Hematopoietic multipotent progenitor cell treated with erythropoietin and hydrocortisone succinate and interleukin-3 and kit ligand, for 4 days (in vitro differentiated cells): ENCODE results near the gene LRRC71.

ENCODE experiments used
- DNase-seq: peaks from one replicate; pipeline ENCODE4 v3.0.0-alpha.2; 2015

LRRC71 gene

GRCh38 chr1:156928043-156928602 lies 7.7 kb downstream of the LRRC71 start:
- no peak for DNase-seq

DNA sequence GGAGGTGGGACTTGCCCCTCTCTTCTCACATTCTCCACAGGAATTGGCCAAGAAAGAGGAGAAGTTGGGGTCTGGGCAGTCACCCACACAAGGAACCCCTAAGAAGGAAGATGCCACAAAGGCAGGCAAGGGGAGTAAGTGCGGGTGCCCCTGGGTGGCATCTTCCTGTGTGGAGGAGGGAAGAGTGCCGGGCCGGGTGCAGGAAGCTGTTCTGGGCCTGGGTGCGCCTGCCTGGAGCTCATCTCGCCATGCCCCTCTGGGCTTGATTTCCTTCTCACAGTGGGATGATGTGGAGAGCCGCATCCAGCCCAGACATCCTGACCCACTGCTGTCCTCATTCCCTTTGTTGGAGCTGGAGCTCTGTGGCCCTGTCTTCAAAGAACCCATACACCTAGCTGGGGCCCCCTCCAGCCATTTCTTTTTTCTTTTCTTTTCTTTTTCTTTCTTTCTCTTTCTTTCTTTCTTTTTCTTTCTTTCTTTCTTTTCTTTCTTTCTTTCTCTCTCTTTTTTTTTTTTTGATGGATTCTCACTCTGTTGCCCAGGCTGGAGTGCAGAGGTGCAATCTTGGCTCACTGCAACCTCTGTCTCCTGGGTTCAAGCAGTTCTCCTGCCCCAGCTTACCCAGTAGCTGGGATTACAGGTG lies 9.3 kb downstream of the LRRC71 start:
- no peak for DNase-seq

DNA sequence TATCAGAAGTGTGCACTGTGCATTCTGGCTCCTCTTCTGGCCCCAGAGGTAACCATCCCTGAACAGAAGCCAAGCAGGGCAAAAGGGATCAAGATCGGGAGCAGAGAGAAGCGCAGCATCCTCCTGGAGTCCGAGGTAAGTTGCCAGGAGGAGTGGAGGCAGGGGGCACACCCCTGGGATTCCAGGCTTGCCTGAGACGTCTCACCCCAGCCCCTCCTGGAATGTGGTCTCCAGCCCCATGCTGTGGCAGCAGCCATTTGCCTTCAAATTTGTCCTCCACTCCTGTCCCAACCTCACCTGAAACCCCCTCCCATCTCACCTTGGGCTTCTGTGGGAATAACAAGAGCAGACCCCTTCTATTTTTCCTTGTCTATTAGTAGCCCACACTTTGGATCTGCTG lies 10.1 kb downstream of the LRRC71 start:
- no peak for DNase-seq

- no peak for DNase-seq
Measured at GRCh38 chr1:156931211-156931952, 10.9 kb downstream of the LRRC71 start.

DNA sequence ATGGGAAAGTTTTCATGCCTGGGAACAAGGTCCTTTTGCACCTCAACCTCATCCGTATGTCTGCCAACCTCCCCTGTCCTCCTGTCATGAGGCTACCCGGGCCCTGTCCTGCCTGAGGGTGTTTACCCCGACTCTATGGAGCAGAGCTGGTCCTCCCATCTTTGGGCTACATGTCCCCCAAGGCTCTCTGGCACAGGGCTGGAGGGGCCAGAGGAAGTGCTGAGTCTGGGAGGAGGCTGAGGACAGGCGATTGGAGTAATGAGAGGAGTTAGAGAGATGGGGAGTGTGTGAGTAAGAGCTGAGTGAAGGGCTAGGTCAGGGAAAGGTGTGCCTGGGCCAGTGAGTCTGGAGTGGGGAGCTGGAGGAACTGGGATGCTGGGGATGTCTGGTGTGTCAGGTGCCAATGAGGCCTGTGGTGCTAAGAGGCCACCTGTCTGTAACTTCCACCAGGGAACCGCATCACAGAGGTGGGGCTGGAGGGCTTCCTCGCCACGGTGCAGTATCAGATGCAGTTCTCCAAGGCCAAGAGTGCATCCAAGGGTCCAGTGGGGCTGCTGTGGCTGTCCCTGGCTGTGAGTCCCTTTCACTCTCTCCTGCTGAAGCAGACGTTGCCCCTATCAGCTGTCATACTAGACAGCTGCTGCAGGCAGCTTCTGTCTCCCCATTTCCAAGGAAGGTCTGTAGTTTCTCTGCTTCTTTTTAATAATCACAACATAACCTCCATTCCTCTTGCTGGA lies 11.7 kb downstream of the LRRC71 start:
- DNase-seq: no peak

DNA sequence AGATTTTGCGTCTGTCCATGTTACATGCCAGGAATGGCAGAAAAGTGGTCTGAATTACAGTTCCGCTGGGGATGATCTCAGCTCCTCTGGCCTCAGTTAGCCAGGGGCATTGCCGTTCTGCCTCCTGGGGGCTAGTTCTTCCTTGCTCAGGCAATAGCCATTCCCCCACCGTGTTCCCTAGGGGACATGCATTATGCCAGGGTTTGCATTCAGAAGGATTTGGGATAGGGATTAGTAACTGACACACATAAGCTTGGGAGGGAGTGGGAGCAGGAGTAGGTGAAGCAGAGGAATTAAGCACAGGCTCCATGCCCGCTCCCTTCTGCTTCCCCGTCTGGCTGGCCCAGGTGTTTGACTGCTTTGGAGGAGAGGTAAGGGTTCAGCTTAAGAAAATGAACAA lies 12.7 kb downstream of the LRRC71 start:
- no peak for DNase-seq

- DNase-seq: no peak
Measured at GRCh38 chr1:156935505-156936128, 15.2 kb downstream of the LRRC71 start.

GRCh38 chr1:156936191-156936590 lies 15.8 kb downstream of the LRRC71 start:
- no peak for DNase-seq

DNA sequence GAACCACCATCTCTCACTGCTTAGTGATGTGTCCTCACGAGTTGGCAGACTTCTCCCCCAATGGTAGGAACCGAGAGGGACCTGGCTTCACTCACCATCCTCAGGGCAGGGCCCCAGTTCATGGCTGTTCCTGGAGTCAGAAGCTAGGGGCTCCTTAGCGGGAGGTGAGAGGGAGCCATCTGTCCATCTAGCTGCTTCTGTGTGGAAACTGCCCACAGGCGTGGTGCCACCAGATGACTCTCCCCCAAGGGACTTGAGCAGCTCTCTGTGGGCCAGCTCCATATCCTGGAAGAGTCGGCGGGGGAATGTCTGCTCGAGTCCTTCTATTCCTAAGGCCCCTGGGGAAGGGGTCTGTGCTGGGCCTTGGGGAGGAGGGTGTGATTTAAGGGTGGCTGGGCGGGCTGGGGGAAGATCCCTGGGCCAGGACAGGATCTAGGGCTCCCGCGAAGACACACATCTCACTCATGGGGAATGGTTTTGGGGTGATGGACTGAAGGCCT lies 16.3 kb downstream of the LRRC71 start:
- DNase-seq: no peak

DNA sequence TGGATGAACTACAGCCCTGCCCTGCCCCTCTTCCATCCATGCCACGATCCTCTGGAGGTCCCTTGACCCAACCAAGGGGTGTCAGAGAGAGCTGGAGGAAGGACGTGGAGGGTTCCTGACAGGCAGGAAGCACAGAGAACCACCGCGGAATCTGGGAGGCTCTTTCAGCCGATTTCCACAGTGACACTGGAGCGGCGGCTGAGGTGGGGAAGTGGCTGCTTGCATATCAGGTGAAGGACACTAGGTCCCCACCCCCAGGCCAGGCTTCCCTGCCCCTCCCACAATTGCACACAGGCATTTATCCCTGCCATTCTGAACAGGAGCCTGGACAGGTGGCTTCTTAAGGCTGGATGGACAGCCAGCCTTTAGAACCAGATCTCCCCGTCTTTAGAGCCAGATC lies 17.5 kb downstream of the LRRC71 start:
- no peak for DNase-seq

GRCh38 chr1:156938813-156939212 lies 18.4 kb downstream of the LRRC71 start:
- no peak for DNase-seq

DNA sequence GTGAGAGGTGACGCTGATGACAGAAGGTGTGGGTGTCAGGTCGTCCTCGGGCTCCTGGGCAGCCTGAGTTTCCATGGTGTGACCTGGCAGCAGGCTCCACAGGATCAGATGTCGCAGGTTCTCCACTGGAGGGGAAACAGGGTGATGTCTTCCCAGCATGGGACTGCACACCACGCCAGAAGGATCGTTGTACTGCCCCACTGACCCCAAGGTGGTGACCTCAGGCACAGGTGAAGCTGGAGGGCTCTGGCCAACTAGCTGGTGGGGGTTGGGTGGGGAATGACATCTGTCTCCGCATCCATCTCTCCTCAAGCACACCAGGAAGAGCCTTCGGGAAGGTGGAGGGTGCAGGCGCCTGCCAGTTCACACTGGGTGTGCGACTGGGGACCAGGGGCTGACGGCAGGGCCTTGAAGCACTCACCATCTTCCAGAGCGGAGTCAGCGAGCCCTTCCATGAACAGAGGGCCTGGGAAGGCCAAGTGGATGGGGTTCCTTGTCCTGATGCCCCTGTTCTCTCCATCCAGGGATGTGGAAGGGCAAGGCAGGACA lies 19.4 kb downstream of the LRRC71 start:
- DNase-seq: no peak

GRCh38 chr1:156941675-156942074 lies 21.2 kb downstream of the LRRC71 start:
- DNase-seq: no peak

- no peak for DNase-seq
Measured at GRCh38 chr1:156942176-156942575, 21.7 kb downstream of the LRRC71 start.

DNA sequence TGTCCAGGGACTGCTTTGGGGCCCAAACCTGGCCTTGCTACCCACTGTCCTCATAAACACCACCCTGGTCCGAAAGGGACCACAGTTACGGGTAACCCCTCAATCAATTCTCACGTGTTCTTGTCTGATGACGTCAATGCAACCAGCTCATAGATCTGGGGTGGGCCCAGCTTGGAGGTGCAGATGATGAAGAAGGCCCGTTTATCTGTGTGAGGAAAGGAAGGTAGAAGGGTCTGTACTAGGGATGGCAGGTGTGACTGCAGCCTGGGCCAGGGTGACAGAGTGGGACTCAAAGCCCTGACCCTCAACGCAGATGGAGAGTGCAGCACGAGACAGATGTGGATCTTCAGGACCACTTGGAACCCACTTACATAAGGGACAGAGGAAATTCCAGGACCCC lies 22.1 kb downstream of the LRRC71 start:
- no peak for DNase-seq

DNA sequence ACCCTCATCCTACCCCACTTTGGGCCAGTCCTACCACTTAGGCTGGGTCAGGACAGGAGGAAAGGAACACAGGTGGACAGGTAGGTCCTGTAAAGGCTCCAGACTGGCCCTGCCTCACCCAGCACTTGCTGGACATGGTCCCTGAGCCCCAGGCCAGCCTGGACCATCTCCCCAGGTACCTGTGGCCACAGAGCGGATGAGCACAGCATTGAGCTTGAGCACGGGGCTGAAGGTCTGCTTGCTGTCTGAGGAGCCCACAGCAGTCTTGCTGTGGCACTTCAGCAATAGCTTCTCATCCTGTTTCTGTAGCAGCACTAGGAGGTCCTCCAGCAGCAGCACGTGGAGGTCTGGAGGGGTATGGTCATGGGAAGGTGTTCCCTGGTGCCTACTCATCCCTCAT lies 23.3 kb downstream of the LRRC71 start:
- DNase-seq: no peak

GRCh38 chr1:156944268-156944667 lies 23.8 kb downstream of the LRRC71 start:
- no peak for DNase-seq

DNA sequence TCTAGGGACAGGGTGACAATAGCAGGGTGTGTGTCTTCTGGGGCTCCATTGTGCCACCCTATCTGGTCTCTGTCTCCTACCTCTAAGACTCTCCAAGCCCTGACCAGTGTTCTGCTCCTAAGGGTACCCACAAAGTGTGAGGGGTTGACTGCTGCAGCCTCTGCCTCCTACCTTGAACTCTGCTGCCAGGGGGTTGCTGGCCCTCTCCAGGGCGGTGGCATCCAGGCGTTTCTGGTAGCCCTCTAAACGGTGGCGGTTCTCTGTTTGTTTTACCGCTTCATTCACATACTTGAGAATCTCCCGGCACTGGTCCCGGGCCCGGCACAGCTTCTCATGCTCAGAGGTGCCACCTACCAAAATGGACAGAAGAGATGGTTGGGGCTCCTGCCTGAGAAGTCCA lies 24.4 kb downstream of the LRRC71 start:
- no peak for DNase-seq

GRCh38 chr1:156945881-156946661 lies 25.6 kb downstream of the LRRC71 start:
- DNase-seq: no peak

DNA sequence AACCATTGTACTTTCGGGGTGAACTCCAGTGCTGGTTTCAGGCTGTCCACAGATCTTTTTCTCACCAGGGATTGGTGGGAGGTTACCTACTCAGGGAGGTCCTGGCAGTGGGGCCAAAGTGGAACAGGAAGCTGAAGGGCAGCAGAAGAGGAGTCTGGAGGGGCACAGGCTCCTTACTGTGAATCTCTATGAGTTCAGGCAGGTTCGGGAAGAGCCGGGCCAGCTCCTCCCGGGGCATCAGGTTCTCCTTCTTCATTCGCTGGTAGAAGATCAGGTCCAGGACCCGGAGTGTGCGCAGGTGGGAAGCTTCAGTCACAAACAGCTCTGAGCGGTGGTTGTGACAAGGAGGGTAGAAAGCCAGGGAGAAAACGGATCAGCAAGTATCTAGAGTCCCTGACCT lies 26.7 kb downstream of the LRRC71 start:
- DNase-seq: no peak

DNA sequence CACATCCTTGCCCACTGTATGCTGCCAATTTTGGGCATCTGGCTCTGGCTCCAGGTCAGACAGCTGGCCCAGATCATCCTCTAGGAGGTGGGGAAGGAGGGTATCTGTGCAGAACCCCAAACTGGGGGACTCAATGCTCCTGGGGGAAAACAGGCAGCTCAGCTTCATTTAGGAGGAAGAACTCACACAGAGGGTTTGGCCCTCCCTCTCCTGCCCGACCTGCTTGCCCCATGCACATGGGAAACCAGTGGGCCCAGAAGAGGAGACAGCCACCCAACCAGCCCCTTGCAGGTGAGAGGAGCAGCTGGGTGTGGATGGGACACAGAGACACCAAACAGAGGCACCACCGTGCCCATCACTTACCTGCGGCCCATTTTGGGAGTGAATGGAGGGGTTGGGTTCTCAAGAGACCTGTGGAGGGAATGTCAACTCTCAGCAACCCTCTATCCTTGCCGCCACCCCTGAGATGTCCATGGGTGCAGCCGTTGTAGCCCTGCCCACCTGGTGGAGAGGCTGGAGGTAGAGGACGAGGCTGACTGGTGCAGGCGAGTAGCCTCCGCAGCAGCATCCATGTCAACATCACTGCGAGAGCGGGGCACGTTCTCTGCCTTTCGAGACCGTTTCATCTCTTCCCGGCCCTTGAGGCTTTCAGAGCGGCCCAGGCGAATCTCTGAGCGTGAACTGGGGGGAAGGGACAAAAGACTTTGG lies 27.5 kb downstream of the LRRC71 start:
- DNase-seq: no peak
